GM18498 (cell line): ENCODE results near the gene SLC35F2.
"Not testable (repeated sequence)": the region's sequence is repeated elsewhere in the genome, so short reads cannot be mapped to it uniquely, and the experiment has no call there.

Source experiments
- ATAC-seq: cut with Tn5 transposase; IDR thresholded peaks from one replicate; pipeline ENCODE4 v1.9.1; 2021; ENCODE audit warnings: mild to moderate bottlenecking, moderate library complexity; ENCODE audit not compliant: unreplicated experiment

Gene SLC35F2

DNA sequence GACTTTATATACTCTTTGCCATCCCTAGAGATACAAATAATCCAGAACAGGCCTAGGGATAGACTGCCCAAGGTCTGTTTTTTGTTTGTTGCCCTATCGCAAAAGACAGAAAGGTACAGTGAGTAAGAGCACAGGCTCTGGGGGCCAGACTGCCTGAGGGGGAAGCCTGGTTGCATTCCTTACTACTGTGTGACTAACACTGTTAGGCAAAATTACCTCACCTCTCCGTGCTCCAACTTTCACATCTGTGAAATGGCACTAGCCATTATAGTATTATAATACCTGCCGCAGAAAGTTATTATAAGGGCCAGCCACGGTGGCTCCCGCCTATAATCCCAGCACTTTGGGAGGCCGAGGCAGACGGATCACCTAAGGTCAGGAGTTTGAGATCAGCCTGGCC lies 14.5 kb downstream of the SLC35F2 start:
- ATAC-seq = no peak

GRCh38 chr11:107842412-107843100 lies 16.0 kb downstream of the SLC35F2 start:
- no peak for ATAC-seq

DNA sequence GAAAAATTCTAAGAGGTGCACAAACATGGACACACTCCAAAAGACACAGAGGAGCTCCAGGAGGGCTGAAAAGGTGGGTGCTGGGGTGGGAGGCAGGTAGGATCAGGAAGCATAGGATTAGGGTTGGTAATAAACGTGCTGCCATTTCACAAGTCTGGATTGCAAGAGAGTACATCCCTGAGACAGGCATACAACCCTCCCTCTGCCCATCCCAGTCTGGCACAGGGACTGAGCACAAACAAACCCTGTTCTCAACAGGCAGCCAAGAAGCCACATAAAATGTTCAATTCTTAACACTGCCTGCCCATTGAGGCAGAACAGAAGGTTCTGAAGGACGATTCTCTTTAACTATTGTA lies 18.5 kb downstream of the SLC35F2 start:
- ATAC-seq = peak; percentile 26

DNA sequence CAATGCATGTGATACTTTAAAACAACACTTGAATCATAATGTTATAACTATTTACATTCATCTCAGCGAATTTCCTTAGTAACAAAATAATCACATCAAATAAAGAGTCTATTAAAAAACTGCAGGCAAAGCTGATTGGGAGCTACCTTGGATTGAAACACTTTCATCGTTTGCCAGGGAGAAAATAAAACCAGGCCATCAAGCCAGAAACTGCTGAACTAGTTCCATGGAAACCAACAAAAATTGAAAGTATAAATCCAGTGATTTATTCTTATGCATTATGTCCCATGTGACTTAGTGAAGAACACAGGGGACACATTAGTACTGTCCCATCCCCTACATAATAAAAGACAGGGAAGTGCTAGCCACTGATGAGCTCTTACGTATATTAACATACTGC lies 21.7 kb downstream of the SLC35F2 start:
- ATAC-seq = no peak

DNA sequence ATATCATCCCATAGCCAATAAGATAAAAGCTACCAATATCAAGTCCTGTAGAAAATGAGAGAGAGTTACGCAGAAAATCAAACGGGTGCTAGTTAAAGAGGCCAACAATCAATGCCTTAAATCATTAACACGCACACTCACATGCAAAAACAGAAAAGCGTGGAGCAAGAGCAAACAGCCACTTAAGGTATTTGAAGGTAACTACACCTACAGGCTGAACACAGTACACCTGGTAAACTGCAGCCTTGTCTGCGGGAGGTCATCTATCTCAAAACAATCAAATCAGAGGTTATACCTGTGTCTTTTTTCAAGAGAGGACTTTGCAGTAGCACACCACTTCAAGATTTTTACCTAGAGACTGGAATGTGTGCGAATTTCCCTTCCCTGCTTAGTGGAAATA lies 23.6 kb downstream of the SLC35F2 start:
- no peak for ATAC-seq

- not testable (repeated sequence) for ATAC-seq
These were observed 24.7 kb downstream of the SLC35F2 start for GRCh38 chr11:107833926-107834325.

GRCh38 chr11:107830915-107831540 lies 27.6 kb downstream of the SLC35F2 start:
- ATAC-seq = no peak

DNA sequence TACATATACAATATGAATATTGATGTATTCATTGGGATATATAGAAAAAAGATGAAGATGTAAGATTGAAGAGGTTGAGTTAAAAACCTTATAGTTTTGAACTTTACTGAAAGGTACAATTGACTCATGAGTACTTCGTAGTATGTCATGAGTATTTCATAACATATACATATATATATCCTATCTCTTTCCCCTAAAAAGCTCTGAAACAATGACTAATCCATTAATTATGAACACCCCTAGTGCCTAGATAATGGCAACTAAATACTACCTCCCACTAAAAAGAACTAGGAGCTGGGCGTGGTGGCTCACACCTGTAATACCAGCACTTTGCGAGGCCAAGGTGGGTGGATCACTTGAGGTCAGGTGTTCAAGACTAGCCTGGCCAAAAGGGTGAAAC lies 31.5 kb downstream of the SLC35F2 start:
- ATAC-seq = no peak

DNA sequence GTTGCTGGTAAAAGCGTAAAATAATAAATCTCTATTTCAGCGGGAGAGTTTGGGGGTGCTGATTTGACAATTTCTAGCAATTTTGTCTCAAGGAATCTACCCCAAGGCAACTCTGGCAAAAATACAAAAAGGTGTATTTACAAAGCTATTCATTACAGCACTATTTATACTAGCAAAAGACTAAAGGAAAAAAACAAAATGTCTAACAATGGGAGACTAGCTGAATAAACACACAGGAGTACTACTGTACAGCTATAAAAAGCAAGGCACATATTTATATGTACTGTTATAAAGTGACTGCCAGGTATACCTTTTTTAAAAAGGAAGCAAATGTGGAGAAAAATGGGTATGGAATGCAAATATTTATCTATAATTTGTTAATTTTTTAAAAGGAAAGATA lies 32.7 kb downstream of the SLC35F2 start:
- no peak for ATAC-seq

- ATAC-seq = no peak
These were observed 33.8 kb downstream of the SLC35F2 start for GRCh38 chr11:107824668-107825369.

DNA sequence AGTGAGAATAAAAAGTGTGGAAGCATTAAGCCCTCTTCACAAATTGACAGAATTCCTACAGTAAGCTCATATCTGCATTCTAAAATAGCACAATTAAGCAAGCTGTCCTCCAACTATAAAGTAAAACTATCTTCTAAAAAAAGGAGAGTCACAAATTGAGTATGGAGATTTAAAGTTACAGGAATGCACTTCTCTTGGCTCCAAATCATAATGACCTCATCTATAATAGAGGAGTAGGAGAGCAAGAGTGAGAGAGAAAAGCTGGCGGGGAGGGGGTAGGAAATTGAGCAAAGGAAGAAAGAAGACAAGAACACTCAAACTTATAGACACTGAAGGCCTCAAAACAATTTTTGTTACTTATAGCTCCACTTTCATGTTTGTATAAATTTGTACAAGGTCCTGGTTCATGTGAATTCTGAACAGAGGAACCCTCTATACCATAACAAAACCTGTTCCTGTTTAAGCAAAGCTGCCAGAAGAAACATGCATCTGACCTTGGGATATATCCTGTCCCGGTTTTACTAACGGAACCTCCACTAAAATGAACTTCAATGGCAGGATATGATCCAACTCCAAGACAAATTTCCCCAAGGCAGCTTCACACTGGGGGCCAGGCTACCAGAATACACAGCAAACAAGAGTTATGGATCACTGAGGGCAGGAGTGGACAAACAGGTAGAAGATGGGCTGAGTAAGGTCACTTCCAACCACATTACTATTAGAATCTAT lies 37.2 kb downstream of the SLC35F2 start:
- no peak for ATAC-seq

DNA sequence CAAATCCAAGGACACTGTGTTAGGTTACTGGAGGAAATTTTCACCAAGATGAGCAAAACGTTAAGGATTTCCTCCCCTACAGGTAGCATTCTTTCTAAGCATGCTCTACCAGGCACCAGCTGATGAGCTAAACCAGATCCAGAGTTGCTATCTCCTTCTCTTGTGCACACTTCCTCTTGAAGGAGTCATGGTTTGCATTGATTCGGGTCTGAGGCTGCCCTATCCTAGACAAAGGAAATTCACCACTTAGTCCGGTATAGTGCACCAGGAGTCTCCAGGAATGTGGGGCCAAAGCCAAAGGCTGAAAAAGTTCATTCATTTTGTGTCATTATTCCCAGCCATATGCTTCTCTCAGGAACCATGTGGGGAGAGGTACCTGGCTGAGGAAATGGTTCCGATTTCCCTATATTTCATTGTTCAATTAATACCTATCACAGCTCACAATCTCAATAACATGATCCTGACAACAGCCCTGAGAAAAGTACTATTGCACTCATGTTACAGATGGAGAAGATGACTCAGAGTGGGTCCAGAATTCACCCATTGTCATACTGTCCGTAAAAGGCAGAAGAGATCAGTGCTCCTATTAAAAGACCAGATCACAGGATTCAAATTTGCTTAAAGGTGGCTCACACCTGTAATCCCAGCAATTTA lies 39.1 kb downstream of the SLC35F2 start:
- ATAC-seq = no peak

GRCh38 chr11:107818491-107818890 lies 40.1 kb downstream of the SLC35F2 start:
- no peak for ATAC-seq

- no peak for ATAC-seq
These were observed 42.6 kb downstream of the SLC35F2 start for GRCh38 chr11:107816028-107816427.

- ATAC-seq = no peak
These were observed 47.7 kb downstream of the SLC35F2 start for GRCh38 chr11:107810875-107811274.

DNA sequence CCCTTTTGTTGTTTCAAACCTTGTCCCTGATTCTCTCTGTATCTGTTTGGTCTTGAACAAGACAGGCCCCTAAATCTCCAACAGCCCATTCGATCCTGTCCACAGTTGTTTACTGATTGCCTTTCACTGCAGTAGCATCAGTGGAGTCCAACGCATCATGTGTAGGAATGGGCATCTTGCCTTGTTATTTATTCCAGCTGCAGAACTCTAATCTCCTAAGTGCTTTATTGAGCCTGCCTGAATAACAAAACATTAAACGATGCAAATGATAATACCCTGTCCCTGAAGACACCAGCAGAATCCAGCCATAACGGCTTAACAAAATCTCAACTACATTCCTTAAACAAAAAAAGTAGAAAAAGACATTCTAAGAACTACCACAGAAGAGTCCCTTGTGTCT lies 50.1 kb downstream of the SLC35F2 start:
- no peak for ATAC-seq

DNA sequence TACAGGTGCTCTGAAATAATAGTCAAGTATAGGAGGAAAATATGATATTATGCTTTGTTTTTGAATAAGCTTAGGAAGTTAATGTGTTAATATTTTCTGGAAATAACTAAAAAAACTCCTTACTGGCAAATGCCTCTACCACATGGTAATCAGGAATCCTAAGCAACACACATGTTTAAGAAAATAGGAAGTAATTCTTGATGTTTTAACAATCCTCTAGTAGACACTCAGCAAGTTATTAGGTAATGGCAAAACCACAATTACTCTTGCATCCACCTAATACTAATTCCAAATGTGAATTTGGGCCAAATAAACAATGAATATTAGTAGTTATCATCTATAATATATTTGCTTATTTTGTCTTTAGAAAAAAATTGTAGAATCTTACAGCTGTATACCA lies 53.6 kb downstream of the SLC35F2 start:
- no peak for ATAC-seq

GRCh38 chr11:107804211-107804610 lies 54.4 kb downstream of the SLC35F2 start:
- ATAC-seq = no peak

DNA sequence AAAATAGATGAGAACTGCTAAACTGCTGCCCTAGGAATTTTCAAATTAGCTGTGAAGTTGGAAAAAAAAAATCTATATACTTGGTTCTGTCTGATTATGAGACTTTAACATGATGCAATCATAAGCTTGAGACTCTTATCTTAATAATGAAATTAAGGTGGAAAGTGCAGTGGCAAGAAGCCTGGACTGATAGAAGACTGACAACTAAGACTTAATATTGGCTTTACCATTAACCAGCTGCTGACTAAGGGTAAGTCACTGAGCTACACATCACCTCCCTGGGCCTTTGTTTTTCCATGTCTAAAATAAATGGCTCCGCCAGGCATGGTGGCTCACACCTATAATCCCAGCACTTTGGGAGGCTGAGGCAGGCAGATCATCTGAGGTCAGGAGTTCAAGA lies 56.9 kb downstream of the SLC35F2 start:
- no peak for ATAC-seq

DNA sequence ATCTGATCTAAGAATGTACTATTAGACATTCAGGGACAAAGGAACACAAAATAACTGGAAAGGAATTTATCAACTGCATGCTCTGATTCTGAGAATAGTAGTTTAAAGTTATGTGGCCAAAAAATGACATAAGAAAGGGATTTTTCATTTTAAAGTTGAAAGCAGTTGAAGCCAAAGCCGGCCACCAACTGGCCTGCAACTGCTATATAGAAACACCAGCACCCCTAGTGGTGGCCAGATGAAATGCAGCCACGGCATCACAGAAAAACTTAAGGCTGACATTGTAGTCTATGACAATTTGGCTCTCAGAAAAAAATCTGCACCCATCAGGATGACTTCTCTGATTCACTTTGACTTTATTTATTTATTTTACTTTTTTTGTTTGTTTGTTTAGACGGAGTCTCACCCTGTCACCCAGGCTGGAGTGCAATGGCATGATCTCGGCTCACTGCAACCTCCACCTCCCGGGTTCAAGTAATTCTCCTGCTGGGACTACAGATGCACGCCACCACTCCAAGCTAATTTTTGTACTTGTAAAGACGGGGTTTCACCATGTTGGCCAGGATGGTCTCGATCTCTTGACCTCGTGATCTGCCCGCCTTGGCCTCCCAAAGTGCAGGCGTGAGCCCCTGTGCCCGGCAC lies 59.2 kb downstream of the SLC35F2 start:
- peak; percentile 76 for ATAC-seq

GRCh38 chr11:107792049-107792443 lies 66.5 kb downstream of the SLC35F2 start:
- no peak for ATAC-seq
